BE2C (cell line): ENCODE measurements around the gene EYS.
"Not testable (repeated sequence)": the region's sequence is repeated elsewhere in the genome, so short reads cannot be mapped to it uniquely, and the experiment has no call there.

ENCODE experiments used
- DNase-seq: peaks from one replicate; pipeline ENCODE4 v3.0.0-alpha.2; 2020
- H3K27me3 ChIP-seq: fragments of 250-450 bp; sonication (Bioruptor Pico); 2 replicates; pipeline ENCODE4 v1.5.1; 2020; ENCODE audit warnings: mild to moderate bottlenecking
- H3K36me3 ChIP-seq: fragments of 250-450 bp; sonication (Bioruptor Pico); 2 replicates; pipeline ENCODE4 v1.5.1; 2020; ENCODE audit warnings: mild to moderate bottlenecking
- H3K4me1 ChIP-seq: fragments of 250-450 bp; sonication (Bioruptor Pico); 2 replicates; pipeline ENCODE4 v1.5.1; 2020
- H3K4me3 ChIP-seq: 2 replicates; pipeline ENCODE4 v1.5.1; 2011; ENCODE audit warnings: low read depth, low read length
- H3K9me3 ChIP-seq: fragments of 250-450 bp; sonication (Bioruptor Pico); 2 replicates; pipeline ENCODE4 v1.5.1; 2020
- CTCF ChIP-seq: IDR thresholded peaks from 2 replicates; pipeline ENCODE4 v1.5.1; 2012; ENCODE audit warnings: mild to moderate bottlenecking, low read depth, low read length

The EYS gene

GRCh38 chr6:63904650-63905248 is 1802.3 kb downstream of the EYS start:
- Histone ChIP-seq H3K4me1 (peaks cover 3% of the 10 kb centered on the region; the same call in 1 of the 2 replicates), H3K36me3 (no peaks in the 10 kb centered on the region), H3K4me3 (no peak overlapping the region), H3K9me3 (no peaks in the 10 kb centered on the region; the same call in 1 of the 2 replicates), H3K27me3 (no peaks in the 10 kb centered on the region)
- peak; percentile 9 for DNase-seq
- TF ChIP-seq CTCF: no peak

GRCh38 chr6:63899550-63899949 is 1807.5 kb downstream of the EYS start:
- H3K4me1 ChIP-seq: peaks cover 5% of the 10 kb centered on the region
- no peak for DNase-seq
- H3K4me3 ChIP-seq: no peak overlapping the region
- no peaks in the 10 kb centered on the region for H3K36me3 ChIP-seq
- no peak for TF ChIP-seq CTCF
- no peaks in the 10 kb centered on the region; the same call in 1 of the 2 replicates for H3K9me3 ChIP-seq
- no peaks in the 10 kb centered on the region for H3K27me3 ChIP-seq

- Histone ChIP-seq H3K27me3 (no peaks in the 10 kb centered on the region), H3K36me3 (no peaks in the 10 kb centered on the region), H3K4me1 (peaks cover 5% of the 10 kb centered on the region), H3K9me3 (no peaks in the 10 kb centered on the region), H3K4me3 (no peak overlapping the region)
- no peak for TF ChIP-seq CTCF
- DNase-seq: no peak
Measured at GRCh38 chr6:63897952-63898351, 1809.1 kb downstream of the EYS start.

GRCh38 chr6:63897459-63897858 is 1809.6 kb downstream of the EYS start:
- no peaks in the 10 kb centered on the region for H3K27me3 ChIP-seq

GRCh38 chr6:63888416-63888815 is 1818.6 kb downstream of the EYS start:
- TF ChIP-seq CTCF: no peak
- DNase-seq: no peak
- H3K4me1 ChIP-seq: no peaks in the 10 kb centered on the region
- H3K36me3 ChIP-seq: no peaks in the 10 kb centered on the region
- H3K9me3 ChIP-seq: no peaks in the 10 kb centered on the region
- no peak overlapping the region for H3K4me3 ChIP-seq
- no peaks in the 10 kb centered on the region for H3K27me3 ChIP-seq

More at GRCh38 chr6:63897459-63897858, 1809.6 kb downstream of the EYS start:
- Histone ChIP-seq H3K9me3 (no peaks in the 10 kb centered on the region), H3K36me3 (no peaks in the 10 kb centered on the region), H3K4me3 (no peak overlapping the region), H3K4me1 (peaks cover 5% of the 10 kb centered on the region)
- no peak for DNase-seq
- no peak for TF ChIP-seq CTCF

GRCh38 chr6:63887804-63888203 is 1819.2 kb downstream of the EYS start:
- not testable (repeated sequence) for DNase-seq, H3K4me3 ChIP-seq, H3K36me3 ChIP-seq, H3K27me3 ChIP-seq, H3K9me3 ChIP-seq, H3K4me1 ChIP-seq
